A549 (cell line): ENCODE measurements around the gene ASPG.

Experiments
- CTCF ChIP-seq: fragments of >200 bp; sonication (Bioruptor Twin); formaldehyde crosslinking; IDR thresholded peaks from 3 replicates; pipeline ENCODE4 v1.5.1; 2016
- POLR2A ChIP-seq: IDR thresholded peaks from 2 replicates; pipeline ENCODE4 v1.6.1; 2012; ENCODE audit warnings: mild to moderate bottlenecking, low read length
- RCOR1 ChIP-seq: fragments of 150-350 bp; IDR thresholded peaks from 2 replicates; pipeline ENCODE4 v1.6.1; 2014; ENCODE audit warnings: antibody characterized with exemption, low read length, low read depth

- TF ChIP-seq POLR2A (no peak), CTCF (peak; percentile 42), RCOR1 (no peak)
Observed at GRCh38 chr14:104075530-104076151, 9.9 kb upstream of the ASPG start.
